HG03457 (cell line): ENCODE data around the gene ST8SIA3.
"Not testable (repeated sequence)": the region's sequence is repeated elsewhere in the genome, so short reads cannot be mapped to it uniquely, and the experiment has no call there.

ENCODE experiments used
- ATAC-seq: cut with Tn5 transposase; IDR thresholded peaks from one replicate; pipeline ENCODE4 v1.9.1; 2021; ENCODE audit warnings: moderate number of reproducible peaks; ENCODE audit not compliant: unreplicated experiment

The ST8SIA3 gene

GRCh38 chr18:57362714-57363113, 10.4 kb downstream of the ST8SIA3 start:
- ATAC-seq, result no peak

- no peak for ATAC-seq
These were observed 12.1 kb downstream of the ST8SIA3 start for GRCh38 chr18:57364460-57364859.

DNA sequence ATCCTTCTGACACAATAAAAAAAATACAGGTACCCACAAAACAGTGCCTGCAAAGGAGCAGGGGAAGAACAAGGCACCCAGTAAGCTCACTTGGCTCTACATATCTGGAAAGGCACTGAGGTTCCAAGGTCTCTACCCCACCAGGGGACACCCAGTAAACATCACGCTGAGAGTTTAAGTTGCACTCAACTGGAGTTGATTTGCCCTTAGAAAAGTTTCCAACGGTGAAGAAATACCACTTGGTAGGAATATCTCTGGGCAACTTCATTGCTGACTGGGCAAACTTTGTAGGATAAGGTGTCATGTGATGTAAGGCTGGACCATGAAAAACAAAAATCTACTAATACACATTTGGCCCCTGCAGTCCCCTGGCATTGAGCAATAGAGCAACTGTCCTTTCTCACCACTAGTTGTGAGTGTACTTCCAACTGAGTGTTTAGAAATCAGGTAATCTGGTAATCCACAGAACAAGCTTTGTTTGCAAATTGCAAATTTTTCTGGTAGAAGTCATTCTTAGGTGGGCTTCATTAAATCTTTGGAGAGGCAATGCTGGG, 14.2 kb downstream of the ST8SIA3 start:
- no peak for ATAC-seq

DNA sequence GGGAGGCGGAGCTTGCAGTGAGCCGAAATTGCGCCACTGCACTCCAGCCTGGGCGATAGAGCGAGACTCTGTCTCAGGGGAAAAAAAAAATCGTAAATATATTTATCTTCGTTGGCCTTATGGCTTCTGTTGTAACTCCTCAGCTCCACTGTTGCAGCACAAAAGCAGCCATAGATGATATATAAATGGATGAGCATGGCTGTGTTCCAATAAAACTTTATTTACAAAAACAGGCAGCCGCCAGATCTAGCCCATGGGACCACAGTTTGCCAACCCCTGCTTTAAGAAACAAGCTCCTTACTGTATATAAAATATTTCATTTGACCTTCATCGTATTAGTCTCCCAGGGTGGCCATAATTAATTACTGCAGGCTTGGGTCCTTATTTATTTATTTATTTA, 20.1 kb downstream of the ST8SIA3 start:
- no peak for ATAC-seq

GRCh38 chr18:57373017-57373416, 20.7 kb downstream of the ST8SIA3 start:
- no peak for ATAC-seq

DNA sequence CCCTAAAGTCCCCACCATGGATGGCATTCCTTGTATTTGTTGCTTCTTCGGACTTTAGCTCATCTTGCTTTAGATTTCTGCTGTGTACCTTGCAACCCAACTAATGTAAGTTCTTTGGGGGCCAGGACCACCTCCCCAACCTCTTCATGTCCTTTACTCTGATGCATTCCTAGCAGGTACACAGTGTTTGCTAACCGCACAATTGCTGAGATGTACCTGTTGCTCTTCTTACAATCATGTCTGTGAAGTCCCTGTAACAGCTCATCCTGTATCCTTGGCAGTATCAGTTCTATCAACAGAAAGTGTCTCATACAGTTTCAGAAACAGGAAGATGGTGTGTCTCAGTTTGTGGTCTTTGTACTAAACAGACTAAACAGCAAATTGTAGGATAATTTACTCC, 24.1 kb downstream of the ST8SIA3 start:
- no peak for ATAC-seq

- no peak for ATAC-seq
These were observed 36.9 kb downstream of the ST8SIA3 start for GRCh38 chr18:57389271-57389670.

DNA sequence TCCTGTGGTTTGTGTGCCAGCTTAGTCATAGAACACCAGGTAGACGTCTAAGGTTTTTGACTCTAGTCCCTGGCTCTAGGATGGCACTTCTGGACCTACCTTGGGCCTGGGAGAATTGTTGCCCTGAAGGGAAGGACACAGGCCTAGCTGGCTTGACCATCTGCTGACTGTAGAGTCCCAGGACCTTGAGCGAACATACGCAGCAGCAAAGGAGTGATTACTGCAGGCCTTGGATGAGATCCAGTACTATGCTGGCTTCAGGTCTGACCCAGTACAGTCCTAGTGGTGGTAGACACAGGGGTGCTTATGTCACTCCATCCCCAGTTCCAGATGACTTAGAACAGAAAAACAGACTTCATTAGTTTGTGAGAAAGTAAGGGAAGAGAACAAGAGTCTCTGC, 37.7 kb downstream of the ST8SIA3 start:
- no peak for ATAC-seq

GRCh38 chr18:57394749-57395148, 42.4 kb downstream of the ST8SIA3 start:
- not testable (repeated sequence) for ATAC-seq

DNA sequence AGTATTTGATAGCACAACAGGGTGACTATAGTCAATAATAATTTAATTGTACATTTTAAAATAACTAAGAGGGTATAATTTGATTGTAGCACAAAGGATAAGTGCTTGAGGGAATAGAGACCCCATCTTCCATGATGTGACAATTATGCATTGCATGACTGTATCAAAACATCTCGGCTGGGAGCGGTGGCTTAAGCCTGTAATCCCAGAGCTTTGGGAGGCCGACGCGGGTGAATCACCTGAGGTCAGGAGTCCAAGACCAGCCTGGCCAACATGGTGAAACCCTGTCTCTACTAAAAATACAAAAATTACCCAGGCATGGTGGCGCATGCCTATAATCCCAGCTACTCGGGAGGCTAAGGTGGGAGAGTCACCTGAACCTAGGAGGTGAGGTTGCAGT, 44.5 kb downstream of the ST8SIA3 start:
- ATAC-seq, result not testable (repeated sequence)

DNA sequence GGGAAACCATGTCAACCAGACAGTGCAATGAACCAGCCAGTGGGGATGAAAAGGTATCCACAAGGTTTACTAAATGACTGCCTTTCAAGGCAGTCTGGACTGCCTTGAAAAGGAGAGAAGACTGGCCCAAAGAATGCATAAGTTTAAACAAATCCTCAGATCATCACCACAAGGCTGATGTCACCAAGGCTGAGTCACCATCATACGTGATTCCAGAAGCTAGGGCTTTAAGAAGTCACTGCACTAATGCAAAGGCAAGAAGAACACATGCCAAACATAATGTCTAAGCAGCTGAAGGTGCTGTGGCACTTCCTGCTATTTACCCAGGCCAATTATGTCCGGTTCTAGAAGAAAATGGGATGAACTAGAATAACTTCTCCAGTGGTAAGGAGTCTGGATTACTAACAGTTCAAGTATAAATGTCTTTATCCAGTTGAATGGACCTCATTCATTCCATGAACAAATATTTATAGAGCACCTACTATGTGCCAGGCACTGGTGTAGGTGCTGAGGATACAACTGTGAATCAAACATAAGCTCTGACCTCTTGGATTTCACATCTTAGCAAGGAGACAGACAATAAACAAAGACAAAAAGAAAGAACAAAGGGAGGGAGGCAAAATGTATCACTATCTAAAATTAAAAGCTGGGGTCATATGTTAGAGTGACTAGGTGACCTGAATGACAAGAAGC, 45.2 kb downstream of the ST8SIA3 start:
- ATAC-seq, result no peak

DNA sequence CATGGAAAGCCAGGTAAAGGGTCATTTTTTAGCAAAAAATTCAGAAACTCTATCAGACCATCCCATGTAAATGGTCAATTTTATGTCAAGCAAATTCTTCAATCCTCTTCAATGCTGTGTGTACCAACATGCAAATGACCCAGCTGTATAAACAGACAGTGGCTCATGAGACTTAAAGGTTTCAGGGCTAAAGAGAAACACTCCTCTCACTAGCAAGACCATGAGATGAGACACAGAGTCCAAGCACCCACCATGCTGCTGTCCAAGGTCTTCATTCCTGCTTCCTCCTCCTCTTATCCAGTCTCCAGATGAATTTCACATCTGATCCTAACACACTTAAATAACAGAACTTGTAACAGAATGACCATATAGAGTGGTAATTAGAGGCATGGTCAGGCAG, 52.0 kb downstream of the ST8SIA3 start:
- no peak for ATAC-seq

DNA sequence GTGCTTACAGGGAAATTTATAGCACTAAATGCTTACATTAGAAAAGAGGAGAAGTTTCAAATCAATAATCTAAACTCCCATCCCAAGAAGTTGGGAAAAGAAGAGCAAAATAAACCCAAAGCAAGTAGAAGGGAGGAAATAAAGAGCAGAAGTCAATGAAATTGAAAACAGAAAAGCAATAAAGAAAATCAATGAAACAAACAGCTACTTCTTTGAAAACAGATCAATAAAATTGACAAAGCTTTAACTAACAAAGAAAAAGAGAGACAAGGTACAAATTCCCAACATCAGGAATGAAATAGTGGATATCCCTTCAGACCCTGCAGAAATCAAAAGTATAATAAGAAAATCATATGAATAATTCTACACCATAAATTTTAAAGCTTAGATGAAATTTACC, 57.3 kb downstream of the ST8SIA3 start:
- no peak for ATAC-seq

- ATAC-seq, result no peak
These were observed 58.4 kb downstream of the ST8SIA3 start for GRCh38 chr18:57410749-57411148.

GRCh38 chr18:57416542-57416941, 64.2 kb downstream of the ST8SIA3 start:
- ATAC-seq, result no peak
